Measurements from ENCODE around the gene CEMIP. TPM values are rescaled to one million over a fixed set of nuclear protein-coding genes. Genes with fewer than 3 reads are reported as not detected.

Gene CEMIP
- total RNA-seq, 1 donor from 2014 or later: 3.6 TPM

DNA sequence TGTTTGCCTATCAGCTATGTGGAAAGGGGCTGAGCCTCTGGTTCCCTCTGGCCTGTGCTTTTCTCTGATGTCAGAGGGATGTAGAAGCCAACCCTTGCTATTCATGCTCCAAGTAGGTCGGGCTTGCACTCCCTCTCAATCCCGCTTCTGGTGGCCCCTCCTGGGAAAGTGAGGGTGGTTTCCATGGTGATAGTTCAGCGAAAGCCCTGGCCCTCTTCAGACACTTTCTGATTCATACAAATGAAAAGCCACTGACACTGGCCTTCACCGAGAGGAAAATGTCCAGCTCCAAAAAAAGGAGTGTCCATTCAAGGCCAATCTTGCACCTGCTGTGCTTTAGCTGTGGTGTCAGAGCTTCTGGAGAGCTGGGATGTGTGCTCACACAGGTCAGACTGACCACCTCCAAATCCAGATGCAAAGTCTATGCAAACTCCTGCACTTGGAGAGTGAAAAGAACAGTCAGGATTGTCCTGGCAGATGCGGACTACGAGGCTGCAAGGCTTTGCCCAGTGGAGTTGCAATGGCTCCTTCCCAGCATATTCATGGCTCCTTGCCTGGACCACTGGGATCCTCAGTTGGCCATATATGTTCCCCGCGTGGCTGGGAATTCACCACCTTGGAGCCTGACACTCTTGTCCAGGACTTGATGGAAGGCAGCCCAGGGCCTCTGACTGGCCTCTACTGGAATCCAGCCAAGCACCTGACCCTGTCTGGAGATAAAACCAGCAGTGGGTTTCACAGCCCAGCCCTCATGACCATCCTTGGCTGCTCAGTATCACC, 96.6 kb downstream of the CEMIP start:
- Histone ChIP-seq H3K4me1 (ENCODE audit: insufficient read depth, low read length) (no peaks in the 10 kb centered on the region), H2AFZ (ENCODE audit: low read depth, low read length) (no peak overlapping the region), H3K27ac (ENCODE audit: low read depth, low read length) (no peak overlapping the region), H3K4me3 (ENCODE audit: insufficient read depth, low read depth, low read length) (no peak overlapping the region), H3K9me3 (ENCODE audit: insufficient read depth, low read depth, low read length) (no peaks in the 10 kb centered on the region), H3K79me2 (ENCODE audit: insufficient read depth, low read length) (no peaks in the 10 kb centered on the region), H4K20me1 (ENCODE audit: insufficient read depth, low read length) (peaks cover 3% of the 10 kb centered on the region), H3K9ac (ENCODE audit: low read length) (no peak overlapping the region), H3K27me3 (ENCODE audit: insufficient read depth, low read length) (peaks cover under 1% of the 10 kb centered on the region), H3K36me3 (ENCODE audit: insufficient read depth, low read length) (no peaks in the 10 kb centered on the region), H3K4me2 (ENCODE audit: low read length) (no peak overlapping the region)
- H3K4me3 Mint-ChIP-seq (ENCODE audit: unreplicated experiment): no peak overlapping the region
- no peaks in the 10 kb centered on the region for H3K9me3 Mint-ChIP-seq (ENCODE audit: unreplicated experiment)
- FAIRE-seq: no peak
- H3K4me1 Mint-ChIP-seq (ENCODE audit: low read depth, unreplicated experiment): no peaks in the 10 kb centered on the region
- H3K27ac Mint-ChIP-seq (ENCODE audit: unreplicated experiment): no peak overlapping the region
- H3K36me3 Mint-ChIP-seq (ENCODE audit: low read depth, unreplicated experiment): no peaks in the 10 kb centered on the region
- peak; percentile 30 for DNase-seq (ENCODE audit: low read depth)
- peaks cover 20% of the 10 kb centered on the region for H3K27me3 Mint-ChIP-seq (ENCODE audit: low read depth, unreplicated experiment)
- TF ChIP-seq, protein P1, sequence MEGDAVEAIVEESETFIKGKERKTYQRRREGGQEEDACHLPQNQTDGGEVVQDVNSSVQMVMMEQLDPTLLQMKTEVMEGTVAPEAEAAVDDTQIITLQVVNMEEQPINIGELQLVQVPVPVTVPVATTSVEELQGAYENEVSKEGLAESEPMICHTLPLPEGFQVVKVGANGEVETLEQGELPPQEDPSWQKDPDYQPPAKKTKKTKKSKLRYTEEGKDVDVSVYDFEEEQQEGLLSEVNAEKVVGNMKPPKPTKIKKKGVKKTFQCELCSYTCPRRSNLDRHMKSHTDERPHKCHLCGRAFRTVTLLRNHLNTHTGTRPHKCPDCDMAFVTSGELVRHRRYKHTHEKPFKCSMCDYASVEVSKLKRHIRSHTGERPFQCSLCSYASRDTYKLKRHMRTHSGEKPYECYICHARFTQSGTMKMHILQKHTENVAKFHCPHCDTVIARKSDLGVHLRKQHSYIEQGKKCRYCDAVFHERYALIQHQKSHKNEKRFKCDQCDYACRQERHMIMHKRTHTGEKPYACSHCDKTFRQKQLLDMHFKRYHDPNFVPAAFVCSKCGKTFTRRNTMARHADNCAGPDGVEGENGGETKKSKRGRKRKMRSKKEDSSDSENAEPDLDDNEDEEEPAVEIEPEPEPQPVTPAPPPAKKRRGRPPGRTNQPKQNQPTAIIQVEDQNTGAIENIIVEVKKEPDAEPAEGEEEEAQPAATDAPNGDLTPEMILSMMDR (IDR thresholded peaks at IDR 0.05; ENCODE audit: insufficient read depth, low read depth, low read length): no peak
- no peak for TF ChIP-seq EZH2 (IDR thresholded peaks at IDR 0.05; ENCODE audit: insufficient read depth, low read length)

DNA sequence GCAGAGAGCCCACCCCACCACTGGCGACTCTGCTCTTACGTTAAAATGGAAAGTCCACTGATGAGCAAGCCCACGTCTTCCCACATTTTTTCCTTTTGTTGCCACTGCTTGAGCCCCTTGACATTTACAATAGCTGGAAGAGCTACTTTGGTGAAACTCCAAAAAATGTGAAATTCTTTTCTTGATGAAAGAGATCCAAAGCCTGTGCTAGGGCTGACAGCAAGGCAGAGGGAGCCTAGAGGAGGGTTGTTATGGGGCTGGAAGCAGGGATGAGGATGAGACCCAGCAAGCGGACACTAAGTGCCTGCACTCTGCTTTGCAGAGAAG, 97.1 kb downstream of the CEMIP start:
- Histone ChIP-seq H2AFZ (ENCODE audit: low read depth, low read length) (no peak overlapping the region), H3K79me2 (ENCODE audit: insufficient read depth, low read length) (no peaks in the 10 kb centered on the region), H3K27me3 (ENCODE audit: insufficient read depth, low read length) (no peaks in the 10 kb centered on the region), H3K4me2 (ENCODE audit: low read length) (no peak overlapping the region), H3K4me1 (ENCODE audit: insufficient read depth, low read length) (no peaks in the 10 kb centered on the region), H3K36me3 (ENCODE audit: insufficient read depth, low read length) (no peaks in the 10 kb centered on the region), H3K27ac (ENCODE audit: low read depth, low read length) (no peak overlapping the region), H3K9me3 (ENCODE audit: insufficient read depth, low read depth, low read length) (no peaks in the 10 kb centered on the region), H3K4me3 (ENCODE audit: insufficient read depth, low read depth, low read length) (no peak overlapping the region), H3K9ac (ENCODE audit: low read length) (no peak overlapping the region), H4K20me1 (ENCODE audit: insufficient read depth, low read length) (no peaks in the 10 kb centered on the region)
- no peaks in the 10 kb centered on the region for H3K4me1 Mint-ChIP-seq (ENCODE audit: low read depth, unreplicated experiment)
- H3K27me3 Mint-ChIP-seq (ENCODE audit: low read depth, unreplicated experiment): peaks cover 24% of the 10 kb centered on the region
- H3K27ac Mint-ChIP-seq (ENCODE audit: unreplicated experiment): no peak overlapping the region
- H3K36me3 Mint-ChIP-seq (ENCODE audit: low read depth, unreplicated experiment): peaks cover under 1% of the 10 kb centered on the region
- H3K4me3 Mint-ChIP-seq (ENCODE audit: unreplicated experiment): no peak overlapping the region
- FAIRE-seq (no peak), DNase-seq (ENCODE audit: low read depth) (no peak)
- H3K9me3 Mint-ChIP-seq (ENCODE audit: unreplicated experiment): no peaks in the 10 kb centered on the region
- no peak for TF ChIP-seq EZH2 (IDR thresholded peaks at IDR 0.05; ENCODE audit: insufficient read depth, low read length)
- TF ChIP-seq, protein P1 (IDR thresholded peaks at IDR 0.05; ENCODE audit: insufficient read depth, low read depth, low read length): no peak

DNA sequence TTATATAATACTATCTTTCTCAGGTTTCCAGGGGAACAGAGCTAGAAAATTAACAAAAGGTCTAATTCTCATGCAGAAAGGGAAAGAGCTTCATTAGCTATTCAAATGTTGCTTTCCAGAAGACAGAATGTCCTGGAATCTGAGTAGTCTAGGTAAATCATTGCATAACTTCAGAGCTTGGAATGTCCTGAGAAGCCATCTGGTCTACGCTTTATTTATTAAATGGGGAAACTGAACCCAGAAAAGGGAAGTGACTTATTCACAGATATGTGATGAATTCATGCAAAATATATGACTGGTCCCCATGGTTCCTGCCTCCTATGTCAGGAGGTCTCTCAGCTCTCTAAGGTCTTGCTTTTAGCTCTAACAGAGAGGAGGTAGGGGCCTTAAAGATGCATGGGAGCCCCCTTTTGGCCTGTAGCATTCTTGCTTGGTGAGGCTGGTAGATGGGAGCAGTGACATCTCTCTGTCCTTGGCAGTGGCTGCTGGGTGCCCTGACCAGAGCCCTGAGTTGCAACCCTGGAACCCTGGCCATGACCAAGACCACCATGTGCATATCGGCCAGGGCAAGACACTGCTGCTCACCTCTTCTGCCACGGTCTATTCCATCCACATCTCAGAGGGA, 99.2 kb downstream of the CEMIP start:
- Histone ChIP-seq H3K9me3 (ENCODE audit: insufficient read depth, low read depth, low read length) (no peaks in the 10 kb centered on the region), H3K4me3 (ENCODE audit: insufficient read depth, low read depth, low read length) (no peak overlapping the region), H3K4me2 (ENCODE audit: low read length) (no peak overlapping the region), H3K9ac (ENCODE audit: low read length) (no peak overlapping the region), H3K27ac (ENCODE audit: low read depth, low read length) (no peak overlapping the region), H3K36me3 (ENCODE audit: insufficient read depth, low read length) (no peaks in the 10 kb centered on the region), H3K27me3 (ENCODE audit: insufficient read depth, low read length) (no peaks in the 10 kb centered on the region), H3K4me1 (ENCODE audit: insufficient read depth, low read length) (no peaks in the 10 kb centered on the region), H2AFZ (ENCODE audit: low read depth, low read length) (no peak overlapping the region), H4K20me1 (ENCODE audit: insufficient read depth, low read length) (no peaks in the 10 kb centered on the region), H3K79me2 (ENCODE audit: insufficient read depth, low read length) (no peaks in the 10 kb centered on the region)
- H3K27ac Mint-ChIP-seq (ENCODE audit: unreplicated experiment): no peak overlapping the region
- DNase-seq (ENCODE audit: low read depth) (no peak), FAIRE-seq (no peak)
- H3K27me3 Mint-ChIP-seq (ENCODE audit: low read depth, unreplicated experiment): peaks cover 36% of the 10 kb centered on the region
- H3K4me1 Mint-ChIP-seq (ENCODE audit: low read depth, unreplicated experiment): no peaks in the 10 kb centered on the region
- no peak overlapping the region for H3K4me3 Mint-ChIP-seq (ENCODE audit: unreplicated experiment)
- TF ChIP-seq, protein P1 (IDR thresholded peaks at IDR 0.05; ENCODE audit: insufficient read depth, low read depth, low read length): no peak
- TF ChIP-seq EZH2 (IDR thresholded peaks at IDR 0.05; ENCODE audit: insufficient read depth, low read length): no peak
- no peaks in the 10 kb centered on the region for H3K9me3 Mint-ChIP-seq (ENCODE audit: unreplicated experiment)
- H3K36me3 Mint-ChIP-seq (ENCODE audit: low read depth, unreplicated experiment): peaks cover 2% of the 10 kb centered on the region
